ENCODE results near the gene NRXN3. TPM values are rescaled to one million over a fixed set of nuclear protein-coding genes. Genes with fewer than 3 reads are reported as not detected.

Gene NRXN3
- total RNA-seq, 2 experiments from 2014 or later, result not detected

DNA sequence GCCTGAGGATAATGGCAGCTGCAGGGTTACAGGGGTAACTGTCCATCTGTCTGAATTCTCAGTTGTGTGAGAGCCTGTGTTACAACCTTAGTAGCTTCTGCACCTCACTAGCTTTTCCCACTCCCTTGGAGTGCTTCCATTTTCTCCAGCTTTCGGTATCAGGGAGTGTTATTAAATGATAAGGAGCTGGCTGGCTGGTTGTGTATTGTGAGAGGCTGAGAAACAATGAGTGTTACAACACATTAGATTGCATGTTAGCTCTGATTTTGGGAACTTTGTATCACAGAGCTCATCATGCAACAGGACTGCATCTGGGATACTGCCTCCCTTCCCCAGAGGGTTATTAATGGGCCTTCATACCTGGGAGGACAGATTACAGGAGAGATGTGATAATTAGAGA lies 1317.5 kb downstream of the NRXN3 start:
- Histone ChIP-seq H3K79me2 (ENCODE audit: insufficient read depth, low read depth, low read length) (no peaks in the 10 kb centered on the region), H3K4me2 (ENCODE audit: low read length) (no peak overlapping the region), H3K4me1 (ENCODE audit: insufficient read depth, low read length, poor library complexity, severe bottlenecking) (no peaks in the 10 kb centered on the region), H3K27ac (ENCODE audit: low read depth, low read length, poor library complexity, severe bottlenecking) (no peak overlapping the region), H4K20me1 (ENCODE audit: insufficient read depth, low read length) (no peaks in the 10 kb centered on the region), H2AFZ (ENCODE audit: low read length) (no peak overlapping the region), H3K9me2 (ENCODE audit: insufficient read depth, low read length) (no peaks in the 10 kb centered on the region), H3K9me3 (ENCODE audit: low read length) (no peaks in the 10 kb centered on the region), H3K4me3 (ENCODE audit: low read depth, low read length, poor library complexity, severe bottlenecking) (no peak overlapping the region), H3K36me3 (ENCODE audit: insufficient read depth, low read length) (no peaks in the 10 kb centered on the region)
- intact Hi-C loops (cut with micrococcal nuclease; ENCODE audit: unreplicated experiment), result no loop called here
- ChIA-PET CTCF (ENCODE audit: unreplicated experiment) (no interaction called here), POLR2A (interaction anchor here (0.7 to 1.1 kb wide), 2 partner anchors 19 to 78 kb away, joined by 3 read pairs; no protein-coding TSS in a partner anchor)
- no peak for DNase-seq (ENCODE audit: low spot score)
- TF ChIP-seq, protein P1, sequence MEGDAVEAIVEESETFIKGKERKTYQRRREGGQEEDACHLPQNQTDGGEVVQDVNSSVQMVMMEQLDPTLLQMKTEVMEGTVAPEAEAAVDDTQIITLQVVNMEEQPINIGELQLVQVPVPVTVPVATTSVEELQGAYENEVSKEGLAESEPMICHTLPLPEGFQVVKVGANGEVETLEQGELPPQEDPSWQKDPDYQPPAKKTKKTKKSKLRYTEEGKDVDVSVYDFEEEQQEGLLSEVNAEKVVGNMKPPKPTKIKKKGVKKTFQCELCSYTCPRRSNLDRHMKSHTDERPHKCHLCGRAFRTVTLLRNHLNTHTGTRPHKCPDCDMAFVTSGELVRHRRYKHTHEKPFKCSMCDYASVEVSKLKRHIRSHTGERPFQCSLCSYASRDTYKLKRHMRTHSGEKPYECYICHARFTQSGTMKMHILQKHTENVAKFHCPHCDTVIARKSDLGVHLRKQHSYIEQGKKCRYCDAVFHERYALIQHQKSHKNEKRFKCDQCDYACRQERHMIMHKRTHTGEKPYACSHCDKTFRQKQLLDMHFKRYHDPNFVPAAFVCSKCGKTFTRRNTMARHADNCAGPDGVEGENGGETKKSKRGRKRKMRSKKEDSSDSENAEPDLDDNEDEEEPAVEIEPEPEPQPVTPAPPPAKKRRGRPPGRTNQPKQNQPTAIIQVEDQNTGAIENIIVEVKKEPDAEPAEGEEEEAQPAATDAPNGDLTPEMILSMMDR (conservative IDR thresholded peaks at IDR 0.05; ENCODE audit: low read length), result no peak
- no peak for TF ChIP-seq EZH2phosphoT487 (IDR thresholded peaks at IDR 0.05; ENCODE audit: borderline replicate concordance, low read depth, low read length)
- BruUV-seq (replicated peaks), result no TSS peak

DNA sequence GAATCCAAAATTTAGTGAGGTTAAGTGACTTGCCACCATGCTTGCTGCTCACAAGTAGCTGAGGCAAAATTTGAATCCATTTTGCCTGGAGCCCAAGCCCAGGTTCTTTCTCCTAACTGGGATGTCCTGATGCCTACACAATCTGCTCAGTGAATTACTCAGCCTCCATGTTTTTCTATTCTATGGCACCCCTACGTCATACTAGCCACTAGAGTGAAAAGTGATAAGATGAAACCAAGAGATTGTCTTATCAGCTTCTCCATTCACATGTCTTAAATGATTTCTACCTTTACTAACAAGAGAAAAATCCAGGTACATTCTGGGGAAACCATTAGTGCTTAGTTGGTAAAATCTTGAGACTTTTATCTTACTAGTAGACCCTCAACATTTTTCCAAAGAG lies 1321.0 kb downstream of the NRXN3 start:
- H3K9me2 ChIP-seq (ENCODE audit: insufficient read depth, low read length), result no peaks in the 10 kb centered on the region
- BruUV-seq (replicated peaks), result no TSS peak
- no peak overlapping the region for H3K27ac ChIP-seq (ENCODE audit: low read depth, low read length, poor library complexity, severe bottlenecking)
- no peaks in the 10 kb centered on the region for H3K4me1 ChIP-seq (ENCODE audit: insufficient read depth, low read length, poor library complexity, severe bottlenecking)
- POLR2A ChIA-PET, result no interaction called here
- CTCF ChIA-PET (ENCODE audit: unreplicated experiment), result no interaction called here
- no peak for DNase-seq (ENCODE audit: low spot score)
- H3K4me3 ChIP-seq (ENCODE audit: low read depth, low read length, poor library complexity, severe bottlenecking), result no peak overlapping the region
- no peaks in the 10 kb centered on the region for H3K9me3 ChIP-seq (ENCODE audit: low read length)
- H2AFZ ChIP-seq (ENCODE audit: low read length), result no peak overlapping the region
- H3K79me2 ChIP-seq (ENCODE audit: insufficient read depth, low read depth, low read length), result no peaks in the 10 kb centered on the region
- no peak overlapping the region for H3K4me2 ChIP-seq (ENCODE audit: low read length)
- intact Hi-C loops (cut with micrococcal nuclease; ENCODE audit: unreplicated experiment), result no loop called here
- no peaks in the 10 kb centered on the region for H3K36me3 ChIP-seq (ENCODE audit: insufficient read depth, low read length)
- TF ChIP-seq, protein P1 (conservative IDR thresholded peaks at IDR 0.05; ENCODE audit: low read length), result no peak
- no peak for TF ChIP-seq EZH2phosphoT487 (IDR thresholded peaks at IDR 0.05; ENCODE audit: borderline replicate concordance, low read depth, low read length)
- no peaks in the 10 kb centered on the region for H4K20me1 ChIP-seq (ENCODE audit: insufficient read depth, low read length)

DNA sequence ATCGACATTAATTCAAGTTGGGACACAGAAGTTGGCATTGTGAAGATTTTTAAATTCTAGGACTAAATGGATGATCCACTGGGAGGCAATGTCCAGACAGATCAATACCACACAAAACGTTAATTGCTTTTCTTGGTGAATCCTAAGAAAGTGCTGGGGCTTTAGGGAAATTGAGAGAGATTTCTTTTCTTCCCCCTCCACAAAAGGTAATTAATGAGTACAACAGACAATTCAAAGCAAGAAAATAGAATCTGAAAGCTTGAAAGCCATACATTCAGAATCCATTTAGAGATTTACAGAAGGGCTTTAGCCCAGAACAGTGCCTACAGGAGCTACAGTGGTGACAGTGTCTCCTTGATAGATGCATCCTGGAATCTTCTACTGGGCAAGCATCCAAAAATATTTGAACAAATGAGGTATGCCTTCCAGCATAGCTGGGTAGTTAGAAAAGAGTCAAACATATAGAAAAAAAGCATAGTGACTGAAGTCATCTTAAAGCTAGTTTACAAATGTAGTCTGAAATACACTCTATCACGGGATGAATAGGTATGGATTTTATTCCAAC lies 1323.0 kb downstream of the NRXN3 start:
- BruUV-seq (replicated peaks), result no TSS peak
- no peak for DNase-seq (ENCODE audit: low spot score)
- Histone ChIP-seq H3K9me3 (ENCODE audit: low read length) (no peaks in the 10 kb centered on the region), H2AFZ (ENCODE audit: low read length) (no peak overlapping the region), H3K27ac (ENCODE audit: low read depth, low read length, poor library complexity, severe bottlenecking) (no peak overlapping the region), H3K36me3 (ENCODE audit: insufficient read depth, low read length) (no peaks in the 10 kb centered on the region), H3K4me2 (ENCODE audit: low read length) (no peak overlapping the region), H3K9me2 (ENCODE audit: insufficient read depth, low read length) (no peaks in the 10 kb centered on the region), H4K20me1 (ENCODE audit: insufficient read depth, low read length) (no peaks in the 10 kb centered on the region), H3K4me1 (ENCODE audit: insufficient read depth, low read length, poor library complexity, severe bottlenecking) (no peaks in the 10 kb centered on the region), H3K4me3 (ENCODE audit: low read depth, low read length, poor library complexity, severe bottlenecking) (no peak overlapping the region), H3K79me2 (ENCODE audit: insufficient read depth, low read depth, low read length) (no peaks in the 10 kb centered on the region)
- ChIA-PET POLR2A (no interaction called here), CTCF (ENCODE audit: unreplicated experiment) (no interaction called here)
- intact Hi-C loops (cut with micrococcal nuclease; ENCODE audit: unreplicated experiment), result no loop called here
- TF ChIP-seq, protein P1 (conservative IDR thresholded peaks at IDR 0.05; ENCODE audit: low read length), result no peak
- TF ChIP-seq EZH2phosphoT487 (IDR thresholded peaks at IDR 0.05; ENCODE audit: borderline replicate concordance, low read depth, low read length), result no peak
